HG03095 (cell line): Measurements from ENCODE around the gene REPIN1.

Source experiments
- ATAC-seq: cut with Tn5 transposase; IDR thresholded peaks from one replicate; pipeline ENCODE4 v1.9.1; 2021; ENCODE audit warnings: moderate library complexity; ENCODE audit not compliant: unreplicated experiment

Gene REPIN1

DNA sequence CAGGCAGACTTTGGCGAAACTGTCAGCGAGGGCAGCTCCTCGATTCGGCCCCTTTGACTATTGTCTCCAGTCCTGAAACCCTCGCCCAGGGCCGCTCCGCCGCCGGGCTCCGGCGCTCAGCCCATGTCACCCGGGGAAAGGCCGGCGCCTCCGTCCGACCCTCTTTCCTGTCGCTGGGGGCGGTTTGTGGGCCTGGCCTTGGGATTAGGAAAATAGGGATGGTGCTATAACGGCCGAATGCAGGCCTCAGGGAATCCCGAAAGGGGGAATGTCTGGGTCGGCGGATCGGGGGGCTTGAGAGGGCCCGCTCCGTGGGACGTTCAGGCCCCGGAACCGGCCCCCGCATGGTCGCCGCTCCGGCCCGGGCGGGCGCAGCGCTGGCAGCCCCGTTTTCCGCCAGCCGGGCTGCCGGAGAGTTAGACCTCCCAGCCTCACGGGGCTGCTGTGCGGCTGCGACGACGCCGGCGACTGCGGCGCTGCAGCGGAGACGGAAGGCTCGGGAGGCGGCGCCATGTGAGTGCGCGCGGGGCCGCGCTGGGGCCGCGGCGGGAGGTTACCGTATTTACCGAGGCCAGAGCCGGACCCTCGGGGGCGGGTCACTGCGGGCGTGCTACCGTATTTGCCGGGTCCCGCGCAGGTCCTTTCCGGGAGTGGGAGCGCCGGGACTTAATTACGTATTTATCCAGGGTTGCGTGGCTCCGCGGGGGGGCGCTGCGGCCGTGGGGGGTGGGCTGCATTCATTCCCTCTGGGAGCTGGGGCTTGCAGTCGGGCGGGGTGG, 36.4 kb downstream of the REPIN1 start:
- ATAC-seq, result peak; percentile 47

DNA sequence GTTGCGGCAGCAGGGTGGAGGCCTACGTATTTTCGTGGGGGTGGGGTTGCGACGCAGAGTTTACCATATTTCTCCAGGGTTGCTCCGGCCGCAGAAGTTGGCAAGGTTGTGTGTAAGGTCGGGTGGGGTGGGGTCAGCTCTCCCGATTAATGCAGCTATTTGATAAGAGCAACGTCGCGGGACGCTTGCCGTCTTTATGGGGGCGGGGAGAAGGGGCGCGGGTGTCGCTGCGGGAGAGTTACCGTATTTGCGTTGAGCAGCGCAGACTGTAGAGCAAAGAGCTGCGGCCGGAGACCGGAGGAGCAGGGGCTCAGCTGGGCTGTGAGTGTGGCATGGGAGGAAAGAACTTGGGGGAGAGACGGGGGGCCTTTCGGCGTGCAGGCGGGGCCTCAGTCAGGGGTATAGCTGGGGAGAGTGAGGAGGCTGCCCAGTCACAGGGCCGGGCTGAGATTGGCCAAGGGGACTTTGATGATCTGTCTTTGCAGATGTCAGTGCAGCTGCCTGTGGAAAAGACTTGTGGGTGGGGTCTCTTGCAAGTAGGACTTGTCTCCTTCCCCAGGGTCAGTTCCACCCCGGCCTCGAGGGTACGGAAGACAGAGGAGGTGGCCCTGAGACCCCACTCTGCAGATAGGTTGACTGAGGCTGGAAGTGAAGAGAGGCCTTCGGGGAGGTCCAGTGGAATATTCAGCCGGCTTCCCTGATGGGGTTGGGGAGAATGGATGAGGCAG, 37.1 kb downstream of the REPIN1 start:
- no peak for ATAC-seq

DNA sequence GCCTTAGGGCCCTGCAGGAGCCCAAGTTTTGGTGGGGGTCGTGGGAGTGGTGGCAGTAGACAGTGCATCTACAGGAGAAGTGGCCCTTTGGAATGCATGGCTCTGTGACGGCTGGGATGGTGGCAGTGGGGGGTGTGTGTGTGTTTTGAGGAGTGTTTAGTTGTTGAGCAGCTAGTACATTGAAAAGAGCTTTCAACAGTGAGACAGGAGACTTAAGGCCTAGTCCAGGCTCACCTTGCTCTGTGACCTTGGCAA, 37.6 kb downstream of the REPIN1 start:
- no peak for ATAC-seq

DNA sequence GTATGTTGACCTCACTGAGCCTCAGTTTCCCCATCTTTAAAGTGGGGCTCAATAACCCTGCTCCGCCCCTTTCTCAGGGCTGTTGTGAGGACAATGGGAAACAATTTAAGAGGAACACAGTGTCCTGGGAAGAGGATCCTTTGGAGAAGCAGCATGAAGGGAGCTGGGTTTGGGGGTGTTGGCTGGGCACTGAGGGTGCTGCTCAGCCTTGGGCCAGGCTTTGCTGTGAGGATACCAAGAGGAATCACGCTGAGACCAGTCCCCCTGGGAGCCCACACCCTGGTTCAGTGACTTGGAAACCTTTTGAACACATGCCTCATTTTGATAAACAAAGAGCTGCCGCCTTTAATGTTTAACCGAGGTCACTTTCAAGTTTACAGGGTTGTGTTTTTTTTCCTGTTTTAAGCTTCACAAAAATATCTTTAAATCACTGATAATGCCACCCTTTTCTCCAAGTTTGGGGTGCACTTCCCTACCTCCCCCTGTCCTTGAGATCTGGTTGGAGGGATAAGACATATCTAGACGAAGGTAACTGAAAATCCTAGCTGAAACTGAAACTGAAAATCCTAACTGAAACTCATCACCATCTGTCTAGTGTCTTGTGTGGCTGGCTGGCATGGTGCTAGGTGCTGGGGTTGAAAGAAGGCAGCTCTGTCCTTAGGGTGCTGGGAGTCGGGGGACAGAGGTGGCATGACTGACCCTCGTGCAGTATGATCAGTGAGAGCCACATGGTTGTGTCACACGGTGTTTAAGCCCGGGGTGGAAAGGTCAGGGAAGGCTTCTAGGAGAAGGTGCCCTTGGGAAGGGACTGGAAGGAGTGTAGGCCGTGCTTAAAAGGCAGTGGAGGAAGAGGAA, 38.2 kb downstream of the REPIN1 start:
- peak; percentile 36 for ATAC-seq

DNA sequence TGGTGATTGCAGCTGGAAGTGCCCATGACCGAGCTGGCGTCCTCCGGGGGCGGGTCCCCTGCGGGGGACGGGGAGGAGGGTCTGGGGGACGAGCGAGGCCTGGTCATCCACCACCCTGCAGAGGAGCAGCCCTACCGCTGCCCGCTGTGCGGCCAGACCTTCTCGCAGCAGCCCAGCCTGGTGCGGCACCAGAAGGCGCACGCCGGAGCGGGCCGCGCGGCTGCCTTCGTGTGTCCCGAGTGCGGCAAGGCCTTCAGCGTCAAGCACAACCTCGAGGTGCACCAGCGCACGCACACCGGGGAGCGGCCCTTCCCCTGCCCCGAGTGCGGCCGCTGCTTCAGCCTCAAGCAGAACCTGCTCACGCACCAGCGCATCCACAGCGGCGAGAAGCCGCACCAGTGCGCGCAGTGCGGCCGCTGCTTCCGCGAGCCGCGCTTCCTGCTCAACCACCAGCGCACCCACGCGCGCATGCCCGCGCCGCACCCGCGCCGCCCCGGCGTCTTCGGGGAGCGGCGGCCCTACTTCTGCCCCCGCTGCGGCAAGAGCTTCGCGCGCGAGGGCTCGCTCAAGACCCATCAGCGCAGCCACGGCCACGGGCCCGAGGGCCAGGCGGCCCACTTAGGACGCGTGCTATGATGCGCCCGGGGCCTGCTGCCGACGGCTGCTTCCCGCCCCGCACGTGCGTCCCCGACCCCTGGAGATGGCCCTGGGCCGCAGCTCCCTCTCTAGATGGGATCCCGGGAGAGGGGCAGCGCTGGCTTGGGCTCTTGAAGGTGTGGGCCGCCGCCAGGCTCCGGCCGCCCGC, 39.2 kb downstream of the REPIN1 start:
- no peak for ATAC-seq

DNA sequence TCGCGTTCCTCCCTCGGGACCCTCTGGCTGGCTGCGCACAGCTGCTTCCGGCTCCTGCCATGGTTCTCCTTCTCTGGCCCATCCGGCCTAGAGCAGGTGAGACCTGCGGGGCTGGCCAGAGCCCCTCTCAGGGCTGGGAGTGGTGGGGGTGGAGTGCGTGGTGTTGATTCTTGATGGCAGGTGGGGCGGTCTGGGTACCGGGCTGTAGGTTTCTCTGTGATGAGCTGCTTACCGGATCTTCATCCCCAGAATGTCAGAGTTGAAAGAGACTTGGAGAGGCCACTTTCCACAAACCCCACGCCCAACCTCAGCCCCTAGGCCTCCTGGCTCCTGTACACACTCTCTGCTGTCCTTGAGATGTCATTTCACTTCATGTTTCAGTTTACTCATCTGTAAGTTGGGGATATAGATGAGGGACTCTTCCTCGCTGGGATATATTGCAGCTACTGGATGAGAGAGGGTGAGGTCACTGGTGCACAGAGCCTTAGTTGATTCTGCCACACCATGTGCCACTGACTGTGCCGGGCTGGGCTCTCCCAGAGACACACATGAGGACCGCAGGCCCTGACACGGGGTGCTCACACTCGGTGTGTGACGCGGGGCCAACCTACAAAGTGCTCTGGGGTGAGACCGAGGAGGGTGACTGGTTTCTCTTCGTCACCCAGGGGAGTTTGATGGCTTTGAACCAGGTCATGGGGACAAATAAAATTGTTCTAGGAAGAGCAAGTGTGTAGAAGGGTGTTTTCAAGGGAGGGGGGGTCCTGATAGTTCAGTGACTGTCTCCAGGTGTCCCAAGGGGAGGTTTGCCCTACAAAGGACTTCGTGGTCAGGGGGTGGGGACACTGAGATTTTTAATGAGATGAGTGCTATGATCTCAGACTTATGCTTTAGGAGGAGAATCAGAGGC, 40.0 kb downstream of the REPIN1 start:
- ATAC-seq, result no peak

DNA sequence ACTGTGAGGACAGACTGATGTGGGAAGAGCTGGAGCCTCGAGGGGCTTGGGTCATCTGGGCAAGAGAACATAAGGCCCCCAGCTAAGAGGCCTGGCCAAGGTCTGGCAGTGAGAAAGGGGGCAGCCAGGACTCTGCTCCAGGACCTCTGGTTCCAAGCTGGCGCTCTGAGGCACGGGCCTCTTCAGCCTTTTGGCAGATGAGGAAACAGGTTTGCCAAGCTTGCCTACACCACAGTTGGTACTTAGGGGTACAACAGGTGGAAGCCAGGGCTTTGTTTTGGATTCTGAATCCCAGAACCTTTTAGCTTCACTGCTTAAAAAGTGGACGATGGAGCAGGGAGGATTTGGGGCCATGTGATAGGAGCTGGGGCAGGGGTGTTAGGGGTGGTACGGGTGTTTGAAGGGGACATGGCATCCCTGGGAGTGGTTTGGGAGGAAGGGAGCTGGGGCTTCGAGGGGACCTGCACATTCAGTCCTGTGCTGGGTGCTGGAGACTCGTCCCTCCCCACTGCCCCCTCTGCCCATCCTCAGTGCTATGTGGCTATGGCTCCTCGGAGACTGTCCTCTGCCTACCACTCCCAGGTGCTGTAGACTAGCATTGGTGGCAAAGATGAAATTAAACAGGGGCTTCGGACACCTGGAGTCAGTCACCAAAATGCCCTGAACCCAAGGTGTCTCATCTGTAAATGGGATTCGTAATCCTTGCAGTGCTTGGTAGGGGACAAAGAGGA, 40.8 kb downstream of the REPIN1 start:
- no peak for ATAC-seq

DNA sequence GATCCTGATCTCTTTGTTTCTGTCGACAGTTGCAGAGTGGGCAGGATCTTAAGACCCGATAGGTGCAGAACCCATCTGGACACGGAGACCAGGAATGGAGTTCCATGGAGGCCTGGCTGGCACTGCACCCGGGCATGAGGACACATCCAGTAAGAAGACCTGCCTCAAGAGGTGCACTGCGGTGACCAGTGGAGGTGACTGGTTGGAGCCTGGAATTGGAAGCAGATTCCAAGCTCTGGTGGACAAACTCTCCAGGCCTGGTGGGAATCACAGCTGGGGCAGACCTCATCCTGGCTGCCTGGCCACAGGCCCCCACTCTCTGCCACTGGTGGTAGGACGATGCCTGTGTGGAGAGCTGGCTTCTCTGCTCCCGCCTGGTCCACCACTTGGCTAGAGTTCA, 41.5 kb downstream of the REPIN1 start:
- no peak for ATAC-seq

DNA sequence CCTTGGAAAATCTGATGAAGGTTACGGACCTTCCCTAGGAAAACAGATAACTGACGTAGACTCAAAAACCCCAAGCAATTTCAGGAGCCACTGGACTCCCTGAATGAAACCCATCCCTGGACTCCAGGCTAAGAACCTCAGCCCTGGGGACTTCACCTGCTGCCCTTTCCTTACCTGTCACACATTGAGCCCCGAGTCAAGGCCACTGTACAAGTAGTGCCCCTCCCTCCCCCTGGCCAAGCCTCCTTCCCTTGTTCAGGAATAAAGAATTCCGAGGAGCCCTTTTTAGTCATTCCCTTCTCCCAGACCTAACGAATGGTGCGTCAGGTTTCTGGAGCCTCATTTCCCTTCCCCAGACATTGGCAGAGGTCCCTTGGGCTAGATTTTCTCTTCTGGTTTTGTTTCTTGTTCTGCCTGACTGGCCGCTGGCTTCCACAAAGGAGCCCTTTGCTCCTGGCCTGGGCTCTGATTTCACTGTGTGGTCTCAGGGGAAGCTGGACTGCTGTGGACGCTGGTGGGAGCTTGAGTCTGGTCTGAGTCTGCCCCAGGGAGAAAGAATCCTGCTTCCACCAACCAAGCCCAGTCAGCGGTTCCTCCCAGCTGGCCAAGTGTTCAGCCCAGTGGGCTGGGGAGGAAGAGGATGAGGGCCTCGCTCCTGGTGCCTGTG, 42.2 kb downstream of the REPIN1 start:
- ATAC-seq, result no peak

DNA sequence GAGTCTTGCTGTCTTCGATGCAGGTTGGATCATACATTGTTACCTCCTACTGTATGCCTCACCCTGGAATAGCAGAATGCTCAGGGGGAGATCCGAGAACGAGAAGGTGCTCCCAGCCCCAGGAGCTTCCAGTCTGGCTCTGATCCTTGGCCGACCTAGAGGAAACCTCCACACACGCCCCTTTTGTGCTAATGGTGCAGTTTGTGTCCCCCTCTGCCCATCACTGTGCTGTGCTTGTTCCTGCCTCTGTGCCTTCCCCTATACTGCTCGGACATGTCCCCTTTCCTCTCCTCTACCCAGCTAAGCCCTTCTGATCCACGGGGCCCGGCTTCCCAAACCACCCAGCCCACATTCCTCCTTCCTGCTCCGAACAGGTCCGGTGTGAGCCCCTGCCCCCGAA, 43.0 kb downstream of the REPIN1 start:
- no peak for ATAC-seq

DNA sequence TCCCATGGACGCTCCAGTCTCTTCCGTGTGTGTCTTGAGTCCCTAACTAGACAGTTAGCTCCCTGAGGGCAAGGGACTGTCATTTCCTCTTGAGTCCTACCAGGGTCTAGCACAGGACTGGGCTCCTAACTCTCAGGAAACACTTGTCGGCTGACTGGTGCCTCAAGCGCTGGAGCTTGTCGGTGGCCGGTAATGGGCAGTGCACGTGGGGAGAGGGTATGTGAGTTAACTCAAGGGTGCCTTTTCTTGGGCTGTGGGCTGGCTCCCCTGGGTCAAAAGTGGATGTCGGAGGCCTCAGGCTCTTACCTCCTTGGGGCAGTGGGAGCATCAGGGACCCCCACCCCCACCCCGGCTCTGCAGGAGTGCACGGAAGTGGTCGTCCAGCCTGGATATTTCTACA, 43.4 kb downstream of the REPIN1 start:
- ATAC-seq, result no peak

DNA sequence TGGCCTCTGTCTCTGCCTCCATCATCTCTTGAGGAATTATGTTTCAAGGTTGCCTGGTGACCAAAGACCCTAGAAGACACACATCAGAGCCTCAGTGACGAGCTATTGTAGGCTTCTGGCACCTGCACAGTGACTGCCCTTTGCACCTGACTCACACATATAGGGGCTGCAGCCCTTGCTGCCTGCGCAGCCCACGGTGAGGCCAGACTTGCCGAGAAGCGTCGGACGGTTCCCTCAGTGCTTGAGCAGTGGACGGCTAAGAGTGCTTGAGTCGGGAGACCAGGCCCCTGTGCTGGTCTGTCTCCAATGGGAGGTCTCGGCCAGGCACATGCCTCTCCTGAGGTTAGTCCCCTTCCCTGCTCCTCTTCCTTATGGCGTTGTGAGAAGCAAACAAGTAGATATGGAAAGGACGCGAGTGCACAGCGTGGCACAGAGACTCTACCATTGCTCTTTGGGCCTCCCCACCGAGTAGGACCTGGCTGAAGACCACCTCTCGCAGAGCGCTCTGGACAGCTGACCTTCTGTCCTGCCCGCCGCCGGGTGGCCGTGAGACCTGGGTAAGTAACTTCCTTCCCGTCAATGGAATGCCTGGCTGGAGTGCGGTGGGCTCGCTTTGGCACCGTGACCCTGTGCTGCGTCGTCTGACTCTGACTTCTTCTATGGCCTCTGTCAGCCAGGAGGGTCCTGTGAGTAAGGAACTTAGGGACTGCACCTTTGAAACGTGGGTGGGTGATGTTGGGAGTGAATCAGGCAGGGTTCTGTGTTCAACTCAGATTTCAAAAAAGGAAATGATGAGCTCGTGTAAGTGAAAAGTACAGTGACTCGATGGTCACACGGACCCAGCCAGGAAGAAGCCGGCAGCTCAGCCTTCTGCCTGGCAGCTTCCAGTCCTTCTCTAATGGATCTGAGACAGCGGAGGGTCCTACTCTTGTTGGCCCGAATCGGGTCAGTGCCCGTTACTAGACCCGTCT, 44.2 kb downstream of the REPIN1 start:
- ATAC-seq, result no peak

DNA sequence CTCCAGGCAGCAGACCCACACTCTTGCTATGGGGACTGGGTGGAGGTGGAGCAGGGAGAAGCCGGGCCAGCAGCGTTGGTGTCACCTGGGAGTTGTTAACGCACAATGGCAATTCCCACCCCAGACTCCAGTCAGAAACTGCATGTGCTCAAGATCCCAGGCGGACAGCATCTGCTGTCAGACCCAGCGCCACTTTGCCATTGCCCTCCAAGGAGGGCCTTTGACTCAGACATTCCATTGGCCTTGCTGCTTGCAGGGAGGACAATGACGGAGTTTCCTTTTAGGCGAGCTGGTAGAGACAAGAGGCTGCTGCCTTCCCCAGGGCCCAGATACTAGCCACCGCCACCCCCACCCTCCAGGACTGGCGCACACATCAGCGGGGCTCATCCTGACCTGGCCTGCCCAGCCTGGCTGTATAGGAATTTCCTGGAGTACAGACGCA, 45.0 kb downstream of the REPIN1 start:
- no peak for ATAC-seq

DNA sequence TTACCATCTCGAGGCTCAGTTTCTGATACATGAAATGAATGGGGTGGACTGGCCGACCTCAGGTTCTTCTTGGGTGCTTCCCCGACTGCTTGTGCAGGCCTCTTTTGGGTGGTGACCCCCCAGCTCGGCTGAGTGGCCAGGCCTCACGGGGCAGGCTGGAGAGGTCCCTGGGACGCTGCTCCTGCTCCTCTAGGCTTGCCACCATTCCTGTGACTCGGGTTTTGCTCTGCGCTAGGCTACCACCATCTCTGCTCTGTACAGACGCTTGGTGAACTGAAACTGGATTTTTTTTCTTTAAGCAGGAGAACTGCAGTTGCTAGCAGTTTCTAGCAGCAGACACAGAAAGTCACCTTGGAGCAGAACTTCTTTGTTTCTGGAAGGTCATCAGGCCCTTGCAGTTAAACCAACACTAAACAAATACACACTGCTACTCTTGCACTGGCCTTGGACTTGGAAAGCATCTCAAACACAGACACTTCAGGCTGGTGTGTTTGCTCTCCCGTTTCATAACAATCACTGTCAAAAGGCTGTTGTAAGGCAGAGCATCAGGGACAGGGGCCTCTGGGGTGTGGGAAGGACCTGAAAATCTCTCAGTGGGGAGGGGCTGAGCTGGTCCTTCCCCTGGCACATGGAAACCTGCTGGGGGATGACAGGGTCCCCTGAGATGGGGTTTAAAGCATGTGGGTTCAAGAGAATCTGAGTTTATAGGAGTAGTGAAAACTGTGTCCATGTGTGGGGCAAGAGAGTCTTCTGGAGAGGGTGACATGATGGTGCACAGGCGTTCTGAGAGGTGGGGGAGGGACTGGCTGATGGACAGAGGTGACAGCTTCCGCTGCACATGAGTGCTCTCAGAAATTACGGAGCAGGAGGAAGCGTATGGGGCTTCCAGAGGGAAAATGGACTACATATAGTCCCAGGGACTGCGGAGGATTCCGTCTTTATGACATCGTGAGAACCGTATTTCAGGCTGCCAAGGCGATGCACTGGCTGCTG, 46.8 kb downstream of the REPIN1 start:
- ATAC-seq, result no peak

DNA sequence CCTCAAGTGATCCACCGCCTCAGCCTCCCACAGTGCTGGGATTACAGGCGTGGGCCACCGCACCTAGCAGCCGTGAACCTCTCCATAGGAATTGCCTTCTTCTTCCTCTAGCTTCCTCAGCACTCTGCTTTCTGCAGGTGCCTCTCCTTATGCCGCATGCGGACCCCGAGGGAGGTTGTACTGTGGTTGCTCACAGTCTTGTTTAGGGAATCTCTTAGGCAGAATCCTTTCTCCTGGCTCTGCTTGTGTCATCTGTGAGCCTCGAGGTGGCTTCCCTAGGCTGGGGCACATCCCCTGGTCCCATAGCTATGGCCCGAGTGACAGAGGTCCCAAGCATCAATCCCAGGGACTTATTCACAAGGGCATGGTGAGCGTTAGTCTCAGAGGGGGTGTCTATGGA, 48.6 kb downstream of the REPIN1 start:
- no peak for ATAC-seq

DNA sequence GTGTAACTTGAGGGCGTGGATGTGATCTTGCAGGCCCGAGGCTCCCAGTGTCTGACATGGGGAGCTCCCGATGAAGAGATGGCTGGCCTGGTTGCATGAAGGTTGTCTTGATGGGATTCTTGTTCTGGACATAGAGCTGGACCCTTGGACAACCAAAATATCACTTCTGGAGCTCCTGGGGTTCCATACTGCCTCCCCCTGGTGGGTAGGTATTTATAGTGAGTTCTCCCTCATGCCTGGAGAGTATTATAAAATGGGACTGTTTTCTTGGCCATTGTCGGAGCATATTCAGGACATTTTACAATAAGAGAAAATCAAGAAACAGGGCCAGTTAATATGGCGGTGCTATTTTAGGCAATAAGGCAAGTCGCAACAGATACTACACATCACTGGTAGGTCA, 49.2 kb downstream of the REPIN1 start:
- no peak for ATAC-seq
